SK-N-SH treated with all-trans-retinoic acid at 6 μM for 48 hours (cell line): Measurements from ENCODE around the gene NTN3.

ENCODE experiments used
- ATAC-seq: fragments of 200-7000 bp; cut with Tn5 transposase; 3 replicates; pipeline ENCODE4 v1.9.1; 2020; ENCODE audit warnings: mild to moderate bottlenecking, moderate library complexity
- ARNTL ChIP-seq: fragments of 450-650 bp; formaldehyde crosslinking; IDR thresholded peaks from 2 replicates; pipeline ENCODE4 v1.5.0; 2020; ENCODE audit warnings: low read depth, mild to moderate bottlenecking, moderate library complexity, borderline replicate concordance
- BACH2 ChIP-seq: fragments of 250-450 bp; sonication (Bioruptor Pico); IDR thresholded peaks from 2 replicates; pipeline ENCODE4 v1.9.0; 2021; ENCODE audit warnings: mild to moderate bottlenecking, borderline replicate concordance
- CSDC2 ChIP-seq: fragments of 250-450 bp; sonication (Bioruptor Pico); IDR thresholded peaks from 2 replicates; pipeline ENCODE4 v1.5.0; 2020; ENCODE audit warnings: mild to moderate bottlenecking, moderate library complexity
- CSRNP3 ChIP-seq: fragments of 250-450 bp; sonication (Bioruptor Pico); IDR thresholded peaks from 2 replicates; pipeline ENCODE4 v1.5.1; 2021; ENCODE audit warnings: mild to moderate bottlenecking, moderate library complexity
- ESRRG ChIP-seq: fragments of 250-450 bp; sonication (Bioruptor Pico); IDR thresholded peaks from 2 replicates; pipeline ENCODE4 v1.6.1; 2021; ENCODE audit warnings: mild to moderate bottlenecking
- GLIS3 ChIP-seq: fragments of 250-450 bp; sonication (Bioruptor Pico); IDR thresholded peaks from 2 replicates; pipeline ENCODE4 v1.5.0; 2020; ENCODE audit warnings: mild to moderate bottlenecking, moderate library complexity
- ISL1 ChIP-seq: fragments of 250-450 bp; sonication (Bioruptor Pico); IDR thresholded peaks from 2 replicates; pipeline ENCODE4 v2.1.2; 2022; ENCODE audit warnings: mild to moderate bottlenecking, moderate library complexity
- OSR1 ChIP-seq: fragments of 250-450 bp; sonication (Bioruptor Pico); IDR thresholded peaks from 2 replicates; pipeline ENCODE4 v1.8.0; 2022; ENCODE audit warnings: moderate library complexity, mild to moderate bottlenecking, inconsistent platforms
- PATZ1 ChIP-seq: fragments of 250-450 bp; sonication (Bioruptor Pico); IDR thresholded peaks from 2 replicates; pipeline ENCODE4 v1.8.0; 2020; ENCODE audit warnings: mild to moderate bottlenecking, moderate library complexity, borderline replicate concordance
- POU6F1 ChIP-seq: fragments of 250-450 bp; sonication (Bioruptor Pico); IDR thresholded peaks from 2 replicates; pipeline ENCODE4 v1.8.0; 2021; ENCODE audit warnings: low read depth, mild to moderate bottlenecking, moderate library complexity, borderline replicate concordance
- PPARA ChIP-seq: fragments of 250-450 bp; sonication (Bioruptor Pico); IDR thresholded peaks from 2 replicates; pipeline ENCODE4 v1.5.0; 2020; ENCODE audit warnings: mild to moderate bottlenecking, borderline replicate concordance
- SNAI2 ChIP-seq: fragments of 250-450 bp; sonication (Bioruptor Pico); IDR thresholded peaks from 2 replicates; pipeline ENCODE4 v1.5.0; 2020; ENCODE audit warnings: mild to moderate bottlenecking, moderate library complexity
- TCF4 ChIP-seq: fragments of 250-450 bp; sonication (Bioruptor Pico); IDR thresholded peaks from 2 replicates; pipeline ENCODE4 v1.8.0; 2021; ENCODE audit warnings: mild to moderate bottlenecking, moderate library complexity, borderline replicate concordance
- TOX ChIP-seq: fragments of 250-450 bp; sonication (Bioruptor Pico); IDR thresholded peaks from 2 replicates; pipeline ENCODE4 v1.8.0; 2021; ENCODE audit warnings: mild to moderate bottlenecking, moderate library complexity, borderline replicate concordance
- ZFP3 ChIP-seq: fragments of 250-450 bp; sonication (Bioruptor Pico); IDR thresholded peaks from 2 replicates; pipeline ENCODE4 v1.5.0; 2020; ENCODE audit warnings: mild to moderate bottlenecking, moderate library complexity
- ZNF70 ChIP-seq: fragments of 450-650 bp; formaldehyde crosslinking; IDR thresholded peaks from 2 replicates; pipeline ENCODE4 v1.5.0; 2020; ENCODE audit warnings: mild to moderate bottlenecking, moderate library complexity
- ZNF8 ChIP-seq: fragments of 450-650 bp; formaldehyde crosslinking; IDR thresholded peaks from 2 replicates; pipeline ENCODE4 v1.5.0; 2020; ENCODE audit warnings: mild to moderate bottlenecking, moderate library complexity

The NTN3 gene

GRCh38 chr16:2496223-2497115, 25.4 kb downstream of the NTN3 start:
- ATAC-seq: no peak
- TF ChIP-seq ESRRG (CRISPR knock-in tag): no peak
- no peak for TF ChIP-seq ZFP3 (CRISPR knock-in tag)
- no peak for TF ChIP-seq ZNF70
- TF ChIP-seq TCF4 (CRISPR knock-in tag): no peak
- no peak for TF ChIP-seq SNAI2 (CRISPR knock-in tag)
- TF ChIP-seq CSDC2: no peak

- no peak for ATAC-seq
- TF ChIP-seq PPARA (CRISPR knock-in tag) (no peak), PATZ1 (CRISPR knock-in tag) (no peak), SNAI2 (CRISPR knock-in tag) (0 out of 2 replicates have a peak, but pooled peaks have one; percentile 27)
These were observed 26.1 kb downstream of the NTN3 start for GRCh38 chr16:2497116-2497630.

GRCh38 chr16:2497695-2498484, 26.8 kb downstream of the NTN3 start:
- TF ChIP-seq ZNF70 (no peak), ARNTL (CRISPR knock-in tag) (no peak), ZNF8 (CRISPR knock-in tag) (no peak), OSR1 (no peak), GLIS3 (no peak), TOX (no peak)
- ATAC-seq: no peak

- no peak for TF ChIP-seq ZNF70
- no peak for TF ChIP-seq GLIS3
- no peak for TF ChIP-seq CSDC2
- TF ChIP-seq, all 23 proteins: peak for 0
- no peak for ATAC-seq
These were observed 27.6 kb downstream of the NTN3 start for GRCh38 chr16:2498531-2499253.

GRCh38 chr16:2499454-2499853, 28.4 kb downstream of the NTN3 start:
- TF ChIP-seq ESRRG (CRISPR knock-in tag): no peak
- no peak for TF ChIP-seq OSR1
- TF ChIP-seq TOX: no peak
- no peak for TF ChIP-seq PPARA (CRISPR knock-in tag)
- TF ChIP-seq BACH2: no peak
- no peak for TF ChIP-seq CSDC2
- no peak for TF ChIP-seq ZNF8 (CRISPR knock-in tag)
- TF ChIP-seq CSRNP3 (CRISPR knock-in tag): no peak
- TF ChIP-seq TCF4 (CRISPR knock-in tag): no peak
- no peak for TF ChIP-seq GLIS3
- TF ChIP-seq ISL1 (CRISPR knock-in tag): no peak
- no peak for TF ChIP-seq POU6F1 (CRISPR knock-in tag)
- TF ChIP-seq, all 23 proteins: peak for 0
- ATAC-seq: no peak
